Measurements from ENCODE around the gene VSNL1. TPM values are rescaled to one million over a fixed set of nuclear protein-coding genes. Genes with fewer than 3 reads are reported as not detected.

Gene VSNL1
- total RNA-seq, 1 donor from 2014 or later = 94.4 TPM

- peaks cover 18% of the 10 kb centered on the region for H3K36me3 ChIP-seq
- no peak overlapping the region for H3K9ac ChIP-seq
- no peak overlapping the region for H3K4me2 ChIP-seq
- DNase-seq (ENCODE audit: low spot score) = no peak
- no peaks in the 10 kb centered on the region for H3K4me1 Mint-ChIP-seq
- H3K4me3 Mint-ChIP-seq = no peak overlapping the region
- H3K27me3 Mint-ChIP-seq (ENCODE audit: insufficient read depth, low read depth) = no peaks in the 10 kb centered on the region
- H3K27ac Mint-ChIP-seq = no peak overlapping the region
- no peak overlapping the region for H2AFZ ChIP-seq (replicated peaks)
- H3K4me1 ChIP-seq = no peaks in the 10 kb centered on the region
- no peaks in the 10 kb centered on the region for H3K79me2 ChIP-seq (ENCODE audit: low read depth)
- no peak overlapping the region for H3K4me3 ChIP-seq
- H4K20me1 ChIP-seq (ENCODE audit: low read depth) = no peaks in the 10 kb centered on the region
- no peaks in the 10 kb centered on the region for H3K9me3 ChIP-seq (ENCODE audit: low read depth)
- no peaks in the 10 kb centered on the region for H3K27me3 ChIP-seq
- peaks cover 3% of the 10 kb centered on the region for H3F3A ChIP-seq (ENCODE audit: low read depth)
- TF ChIP-seq EZH2phosphoT487 (IDR thresholded peaks at IDR 0.05) (no peak), CTCF (IDR thresholded peaks at IDR 0.05) (no peak), EZH2 (IDR thresholded peaks at IDR 0.05) (no peak)
- peaks cover 12% of the 10 kb centered on the region for H3K36me3 Mint-ChIP-seq
- no peaks in the 10 kb centered on the region for H3K9me3 Mint-ChIP-seq
- no peak overlapping the region for H3K27ac ChIP-seq
These were observed 127.4 kb downstream of the VSNL1 start for GRCh38 chr2:17667898-17668297.

GRCh38 chr2:17672583-17673317 lies 132.3 kb downstream of the VSNL1 start:
- H3K36me3 Mint-ChIP-seq = peaks cover 6% of the 10 kb centered on the region

GRCh38 chr2:17674817-17675216 lies 134.3 kb downstream of the VSNL1 start:
- Histone ChIP-seq H4K20me1 (ENCODE audit: low read depth) (no peaks in the 10 kb centered on the region), H3F3A (ENCODE audit: low read depth) (peaks cover 6% of the 10 kb centered on the region), H3K27ac (no peak overlapping the region), H3K79me2 (ENCODE audit: low read depth) (no peaks in the 10 kb centered on the region), H2AFZ (replicated peaks) (no peak overlapping the region), H3K9ac (no peak overlapping the region), H3K36me3 (peaks cover 20% of the 10 kb centered on the region), H3K27me3 (no peaks in the 10 kb centered on the region), H3K4me1 (no peaks in the 10 kb centered on the region), H3K4me2 (no peak overlapping the region), H3K4me3 (no peak overlapping the region), H3K9me3 (ENCODE audit: low read depth) (no peaks in the 10 kb centered on the region)
- no peak overlapping the region for H3K27ac Mint-ChIP-seq
- no peaks in the 10 kb centered on the region for H3K27me3 Mint-ChIP-seq (ENCODE audit: insufficient read depth, low read depth)
- no peak for DNase-seq (ENCODE audit: low spot score)
- H3K9me3 Mint-ChIP-seq = no peaks in the 10 kb centered on the region
- no peaks in the 10 kb centered on the region for H3K4me1 Mint-ChIP-seq
- H3K4me3 Mint-ChIP-seq = no peak overlapping the region
- TF ChIP-seq EZH2phosphoT487 (IDR thresholded peaks at IDR 0.05) (no peak), CTCF (IDR thresholded peaks at IDR 0.05) (no peak), EZH2 (IDR thresholded peaks at IDR 0.05) (no peak)
- peaks cover 3% of the 10 kb centered on the region for H3K36me3 Mint-ChIP-seq

More at GRCh38 chr2:17672583-17673317, 132.3 kb downstream of the VSNL1 start:
- H4K20me1 ChIP-seq (ENCODE audit: low read depth) = no peaks in the 10 kb centered on the region
- Mint-ChIP-seq H3K27ac (no peak overlapping the region), H3K9me3 (no peaks in the 10 kb centered on the region), H3K27me3 (ENCODE audit: insufficient read depth, low read depth) (no peaks in the 10 kb centered on the region), H3K4me3 (no peak overlapping the region), H3K4me1 (no peaks in the 10 kb centered on the region)
- peaks cover 6% of the 10 kb centered on the region for H3F3A ChIP-seq (ENCODE audit: low read depth)
- no peaks in the 10 kb centered on the region for H3K79me2 ChIP-seq (ENCODE audit: low read depth)
- peaks cover 20% of the 10 kb centered on the region for H3K36me3 ChIP-seq
- no peak overlapping the region for H3K9ac ChIP-seq
- H3K4me2 ChIP-seq = no peak overlapping the region
- no peak for DNase-seq (ENCODE audit: low spot score)
- H3K9me3 ChIP-seq (ENCODE audit: low read depth) = no peaks in the 10 kb centered on the region
- TF ChIP-seq CTCF (IDR thresholded peaks at IDR 0.05) = no peak
- no peak for TF ChIP-seq EZH2 (IDR thresholded peaks at IDR 0.05)
- TF ChIP-seq EZH2phosphoT487 (IDR thresholded peaks at IDR 0.05) = no peak
- H3K4me3 ChIP-seq = no peak overlapping the region
- no peak overlapping the region for H3K27ac ChIP-seq
- no peak overlapping the region for H2AFZ ChIP-seq (replicated peaks)
- no peaks in the 10 kb centered on the region for H3K27me3 ChIP-seq
- H3K4me1 ChIP-seq = no peaks in the 10 kb centered on the region
